Pancreas (tissue), 10 donors: ENCODE results near the gene CFAP74. TPM values are rescaled to one million over a fixed set of nuclear protein-coding genes. Genes with fewer than 3 reads are reported as not detected.

ENCODE experiments used
- ATAC-seq, 4 donors: fragments of 200-7000 bp; cut with Tn5 transposase; one replicate each; pipeline versions ENCODE4 v1.8.0 to v1.9.1; 2020; ENCODE audit warnings: mild to moderate bottlenecking in 4 of 4, moderate library complexity in 4 of 4
- DNase-seq, 6 donors: peaks; one replicate each; pipeline ENCODE4 v3.0.0-alpha.2; 2020
- FAIRE-seq: peaks from 2 replicates; lab custom pipeline; 2012; peaks lifted over from hg19 to GRCh38; lab: Jason Lieb, UNC
- H3K27ac ChIP-seq, 4 donors: fragments of 200-600 bp; sonication (generic); 1 replicate in 3 of 4; 2 replicates in 1 of 4; pipeline versions ENCODE4 v1.5.0 to v1.8.0; 2020
- H3K27me3 ChIP-seq, 4 donors: fragments of 200-600 bp; one replicate each; pipeline ENCODE4 v1.8.0; 2021
- H3K36me3 ChIP-seq, 3 donors: fragments of 200-600 bp; sonication (generic) in 1 of 3; one replicate each; pipeline versions ENCODE4 v1.5.0 to v1.8.0; 2020 to 2021
- H3K4me1 ChIP-seq, 3 donors: fragments of 200-600 bp; one replicate each; pipeline ENCODE4 v1.8.0; 2021
- H3K4me3 ChIP-seq, 4 donors: fragments of 200-600 bp; sonication (generic) in 2 of 4; one replicate each; pipeline versions ENCODE4 v1.5.0 to v1.8.0; 2020 to 2021
- H3K9me3 ChIP-seq, 4 donors: fragments of 200-600 bp; one replicate each; pipeline ENCODE4 v1.8.0; 2021
- WGBS, 2 donors: extraction: QIAGEN DNeasy Blood & Tissue Kit; methylation state at CpG; one replicate each; pipeline ENCODE4 v1.1.7; 2013; 5-methylcytosine and 5-hydroxymethylcytosine counted together
- intact Hi-C, 3 donors: fragments of 100-400 bp; cut with DNase I; formaldehyde crosslinking; loops; one replicate each; pipeline versions ENCODE4 v1.11.1 to v1.14.2; 2022
- polyA plus RNA-seq, 2 donors: library from polyadenylated mRNA; stranded (reverse); fragments of 200-250 nt; gene quantifications; one replicate each; pipeline ENCODE4 v1.2.3, GENCODE V29; 2013
- total RNA-seq, 6 donors: library from RNA; stranded (reverse); fragmentation: NEBNext Ultra II Directional in 4 of 6; extraction: Animal tissue kit (Norgen Biotek cat#: 25700) in 4 of 6; gene quantifications; one replicate each; pipeline versions ENCODE4 v1.2.1 to v1.2.4, GENCODE V29; 2021 to 2023
- TF ChIP-seq, protein P1 (sequence below), 4 donors: fragments of 200-600 bp; sonication (generic) in 3 of 4; IDR thresholded peaks; one replicate each; pipeline versions ENCODE4 v1.5.0 to v1.8.0; 2021; ENCODE audit warnings: antibody characterized with exemption in 4 of 4
- donor health status: healthy with polysubstance abuse.
- donor health status: DM: no; HTN: no; CAD: no; lungs with moderate emphysema.
- donor health status: DM: no; HTN: no; CAD: no.
- donor health status: control.
- donor health status: control.
- donor health status: Bipolar disorder and iron deficiency.
- donor health status: DM: yes; HTN: yes; CAD: no.
- donor health status: DM: no; HTN: no; CAD: no.
- donor health status: DM: no; HTN: no; CAD: no.
- donor health status: DM: yes; HTN: yes; CAD: no.

The CFAP74 gene
- total and polyA plus RNA-seq, 8 donors = 0.08 to 0.16 TPM; not detected in 6

DNA sequence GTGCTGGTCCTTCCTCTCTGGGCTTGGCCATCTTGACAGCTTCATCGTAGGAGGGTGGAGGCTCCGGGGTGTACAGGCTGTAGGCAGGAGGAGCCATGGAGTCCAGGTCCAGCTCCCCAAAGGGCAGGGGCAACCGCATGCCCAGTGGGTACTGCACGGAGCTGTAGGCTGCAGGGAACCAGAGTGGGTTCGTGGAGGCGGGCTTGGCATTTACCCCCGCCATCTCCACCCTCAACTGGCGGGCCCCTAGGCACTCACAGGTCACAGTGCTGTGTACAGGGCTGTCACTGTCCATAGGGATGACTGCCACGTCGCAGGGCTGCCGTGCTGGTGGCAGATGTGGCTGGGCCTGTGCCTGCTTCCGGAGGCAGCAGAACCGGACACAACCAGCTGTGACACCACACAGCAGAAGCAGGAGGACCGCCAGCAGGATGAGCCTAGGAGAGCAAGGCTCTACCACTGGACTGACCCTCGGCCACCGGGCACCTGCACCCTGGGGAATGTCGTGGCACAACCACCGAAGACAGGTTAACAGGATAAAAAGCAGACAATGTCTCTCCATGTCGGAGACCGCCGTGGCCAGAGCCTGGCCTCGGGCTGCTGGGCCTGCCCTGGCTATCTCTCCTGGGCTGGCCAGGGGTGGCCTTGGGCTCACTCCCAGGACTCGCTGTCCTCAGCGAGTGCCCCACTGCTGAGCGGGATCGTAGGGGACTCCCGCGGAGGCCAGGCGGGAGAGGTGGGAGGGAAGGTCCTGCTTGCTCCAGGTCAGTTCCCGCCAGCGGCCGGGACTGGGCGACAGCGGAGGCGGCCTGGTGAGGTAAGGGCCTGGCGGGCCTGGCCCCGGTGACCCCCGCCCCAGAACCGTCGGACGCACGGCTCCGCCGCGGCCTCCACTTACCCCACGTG is 85.3 kb downstream of the CFAP74 start:
- DNase-seq = peak in 5 of 6 donors; percentile 58 to 87 (median 69)
- no peaks in the 10 kb centered on the region for H3K9me3 ChIP-seq
- H3K4me3 ChIP-seq = peak overlapping the region; percentile 36 to 59 (median 47)
- peak; percentile 0 to 11 (median 6) for ATAC-seq
- H3K27me3 ChIP-seq = no peaks in the 10 kb centered on the region
- H3K27ac ChIP-seq = peak overlapping the region; percentile 85 to 94 (median 90)
- TF ChIP-seq, protein P1, sequence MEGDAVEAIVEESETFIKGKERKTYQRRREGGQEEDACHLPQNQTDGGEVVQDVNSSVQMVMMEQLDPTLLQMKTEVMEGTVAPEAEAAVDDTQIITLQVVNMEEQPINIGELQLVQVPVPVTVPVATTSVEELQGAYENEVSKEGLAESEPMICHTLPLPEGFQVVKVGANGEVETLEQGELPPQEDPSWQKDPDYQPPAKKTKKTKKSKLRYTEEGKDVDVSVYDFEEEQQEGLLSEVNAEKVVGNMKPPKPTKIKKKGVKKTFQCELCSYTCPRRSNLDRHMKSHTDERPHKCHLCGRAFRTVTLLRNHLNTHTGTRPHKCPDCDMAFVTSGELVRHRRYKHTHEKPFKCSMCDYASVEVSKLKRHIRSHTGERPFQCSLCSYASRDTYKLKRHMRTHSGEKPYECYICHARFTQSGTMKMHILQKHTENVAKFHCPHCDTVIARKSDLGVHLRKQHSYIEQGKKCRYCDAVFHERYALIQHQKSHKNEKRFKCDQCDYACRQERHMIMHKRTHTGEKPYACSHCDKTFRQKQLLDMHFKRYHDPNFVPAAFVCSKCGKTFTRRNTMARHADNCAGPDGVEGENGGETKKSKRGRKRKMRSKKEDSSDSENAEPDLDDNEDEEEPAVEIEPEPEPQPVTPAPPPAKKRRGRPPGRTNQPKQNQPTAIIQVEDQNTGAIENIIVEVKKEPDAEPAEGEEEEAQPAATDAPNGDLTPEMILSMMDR (IDR thresholded peaks at IDR 0.05) = no peak
- H3K4me1 ChIP-seq = peaks cover 7 to 26% (median 16%) of the 10 kb centered on the region in 3 donors
- 17 to 25% methylated on average over 28 to 46 of the region's 46 CpGs for WGBS, 2 donors
- FAIRE-seq = no peak
- intact Hi-C loops = no loop called here
- no peaks in the 10 kb centered on the region for H3K36me3 ChIP-seq

DNA sequence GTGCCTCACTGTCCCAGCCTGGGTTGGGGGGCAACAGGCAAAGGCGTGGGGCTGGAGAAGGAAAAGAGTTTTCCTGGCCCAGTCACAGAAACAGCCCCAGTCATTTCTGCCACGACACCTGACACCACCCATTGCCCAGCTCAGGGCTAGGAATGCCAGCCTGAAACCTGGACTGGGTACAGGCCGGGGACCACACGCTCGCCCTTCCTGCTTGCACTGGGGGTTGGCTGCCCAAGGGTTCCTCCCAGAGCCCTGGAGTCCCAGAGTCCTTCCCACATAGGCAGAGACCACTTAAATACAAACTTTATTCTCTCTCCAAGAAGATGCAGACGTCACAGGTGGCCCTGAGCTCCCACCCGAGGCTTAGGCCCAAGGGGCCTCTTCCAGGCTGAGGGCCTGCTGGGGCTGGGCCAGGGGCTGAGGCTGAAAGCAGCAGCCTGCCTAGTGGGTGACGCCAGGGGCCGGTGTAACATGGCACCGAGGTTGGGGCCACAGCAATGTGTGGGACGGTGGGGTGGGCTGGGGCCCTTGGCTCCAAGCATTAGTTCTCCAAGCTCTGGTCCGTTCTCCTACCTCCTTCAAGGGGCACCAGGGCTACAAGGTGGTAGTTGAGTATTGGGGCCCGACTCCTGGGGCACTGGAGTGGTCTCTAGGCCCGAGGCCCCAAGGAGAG is 86.1 kb downstream of the CFAP74 start:
- WGBS, 2 donors = 37 to 45% methylated on average over 13 to 14 of the region's 14 CpGs
- H3K27ac ChIP-seq = peak overlapping the region; percentile 85 to 94 (median 90)
- TF ChIP-seq, protein P1 (IDR thresholded peaks at IDR 0.05) = no peak
- H3K4me3 ChIP-seq = peak overlapping the region; percentile 36 to 59 (median 47)
- H3K36me3 ChIP-seq = no peaks in the 10 kb centered on the region
- H3K27me3 ChIP-seq = no peaks in the 10 kb centered on the region
- peaks cover 7 to 26% (median 16%) of the 10 kb centered on the region in 3 donors for H3K4me1 ChIP-seq
- intact Hi-C loops = no loop called here
- FAIRE-seq (no peak), DNase-seq (peak; percentile 52 to 85 (median 62)), ATAC-seq (peak in 1 of 4 donors; percentile 2)
- no peaks in the 10 kb centered on the region for H3K9me3 ChIP-seq

- no peak for FAIRE-seq
Observed at GRCh38 chr1:1916851-1917251, 86.7 kb downstream of the CFAP74 start.

DNA sequence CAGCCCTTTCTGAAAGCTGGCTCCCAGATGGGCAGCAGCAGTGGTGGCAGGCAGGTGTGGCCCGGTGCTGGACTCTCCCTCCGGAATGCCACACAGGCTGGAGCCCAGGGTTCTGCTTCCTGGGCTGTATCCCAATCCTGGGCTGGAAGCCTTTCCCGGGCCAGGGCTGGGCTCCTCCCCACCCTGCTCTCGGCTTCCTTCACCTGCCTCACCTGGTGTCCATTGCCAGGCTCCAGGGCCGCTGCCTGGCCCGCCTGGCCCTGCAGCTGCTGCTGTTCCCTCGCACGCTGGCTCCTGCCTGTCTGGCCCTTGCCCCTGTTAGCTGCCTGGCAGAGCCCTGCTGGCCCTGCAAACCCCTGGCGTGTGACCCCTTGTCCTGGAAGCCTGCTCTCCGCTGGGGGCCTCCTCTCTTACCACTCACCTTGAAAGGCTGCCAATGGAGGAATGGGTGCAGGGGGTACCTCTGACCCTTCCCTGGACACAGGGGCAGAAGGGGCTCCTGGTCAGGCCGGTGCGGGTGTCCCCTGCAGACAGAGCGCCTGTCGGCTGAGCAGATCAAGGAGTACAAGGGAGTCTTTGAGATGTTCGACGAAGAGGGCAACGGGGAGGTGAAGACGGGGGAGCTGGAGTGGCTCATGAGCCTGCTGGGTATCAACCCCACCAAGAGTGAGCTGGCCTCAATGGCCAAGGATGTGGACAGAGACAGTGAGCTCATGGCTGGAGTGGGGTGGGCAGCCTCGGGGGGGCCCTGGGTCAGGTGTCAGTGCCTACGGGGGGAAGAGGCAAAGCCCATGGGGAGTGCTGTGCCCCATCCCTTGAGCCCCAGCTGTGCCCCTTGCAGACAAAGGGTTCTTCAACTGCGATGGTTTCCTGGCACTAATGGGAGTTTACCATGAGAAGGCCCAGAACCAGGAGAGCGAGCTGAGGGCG is 87.4 kb downstream of the CFAP74 start:
- no peaks in the 10 kb centered on the region for H3K9me3 ChIP-seq
- TF ChIP-seq, protein P1 (IDR thresholded peaks at IDR 0.05) = no peak
- H3K27me3 ChIP-seq = no peaks in the 10 kb centered on the region
- ATAC-seq = peak; percentile 35 to 52 (median 42)
- 43% methylated on average over 22 to 23 of the region's 23 CpGs for WGBS, 2 donors
- DNase-seq = peak; percentile 84 to 97 (median 93)
- no peak for FAIRE-seq
- H3K4me1 ChIP-seq = peaks cover 7 to 26% (median 16%) of the 10 kb centered on the region in 3 donors
- H3K4me3 ChIP-seq = peak overlapping the region in 2 of 4 donors; percentile 55 to 59
- no peaks in the 10 kb centered on the region for H3K36me3 ChIP-seq
- intact Hi-C loops = no loop called here
- peak overlapping the region; percentile 85 to 94 (median 90) for H3K27ac ChIP-seq

More at GRCh38 chr1:1916851-1917251, 86.7 kb downstream of the CFAP74 start:
- no peaks in the 10 kb centered on the region for H3K9me3 ChIP-seq
- ATAC-seq = no peak
- peak in 5 of 6 donors; percentile 53 to 82 (median 65) for DNase-seq
- H3K4me3 ChIP-seq = peak overlapping the region in 3 of 4 donors; percentile 39 to 59 (median 55)
- peak overlapping the region; percentile 85 to 94 (median 90) for H3K27ac ChIP-seq
- no peaks in the 10 kb centered on the region for H3K27me3 ChIP-seq
- no peaks in the 10 kb centered on the region for H3K36me3 ChIP-seq
- TF ChIP-seq, protein P1 (IDR thresholded peaks at IDR 0.05) = no peak
- WGBS, 2 donors = 41 to 49% methylated on average over 17 to 19 of the region's 19 CpGs
- intact Hi-C loops = no loop called here
- H3K4me1 ChIP-seq = peaks cover 7 to 26% (median 16%) of the 10 kb centered on the region in 3 donors
